ENCODE results near the gene PLIN5.
A peak's percentile ranks its signal among the peaks of the same experiment; 100 is the strongest.

PLIN5 gene

GRCh38 chr19:4581666-4582553, 46.9 kb upstream of the PLIN5 start:
- TF ChIP-seq, protein P1, sequence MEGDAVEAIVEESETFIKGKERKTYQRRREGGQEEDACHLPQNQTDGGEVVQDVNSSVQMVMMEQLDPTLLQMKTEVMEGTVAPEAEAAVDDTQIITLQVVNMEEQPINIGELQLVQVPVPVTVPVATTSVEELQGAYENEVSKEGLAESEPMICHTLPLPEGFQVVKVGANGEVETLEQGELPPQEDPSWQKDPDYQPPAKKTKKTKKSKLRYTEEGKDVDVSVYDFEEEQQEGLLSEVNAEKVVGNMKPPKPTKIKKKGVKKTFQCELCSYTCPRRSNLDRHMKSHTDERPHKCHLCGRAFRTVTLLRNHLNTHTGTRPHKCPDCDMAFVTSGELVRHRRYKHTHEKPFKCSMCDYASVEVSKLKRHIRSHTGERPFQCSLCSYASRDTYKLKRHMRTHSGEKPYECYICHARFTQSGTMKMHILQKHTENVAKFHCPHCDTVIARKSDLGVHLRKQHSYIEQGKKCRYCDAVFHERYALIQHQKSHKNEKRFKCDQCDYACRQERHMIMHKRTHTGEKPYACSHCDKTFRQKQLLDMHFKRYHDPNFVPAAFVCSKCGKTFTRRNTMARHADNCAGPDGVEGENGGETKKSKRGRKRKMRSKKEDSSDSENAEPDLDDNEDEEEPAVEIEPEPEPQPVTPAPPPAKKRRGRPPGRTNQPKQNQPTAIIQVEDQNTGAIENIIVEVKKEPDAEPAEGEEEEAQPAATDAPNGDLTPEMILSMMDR (IDR thresholded peaks at IDR 0.05; ENCODE audit: borderline replicate concordance, extremely low read depth, low read length, poor library complexity, severe bottlenecking), result no peak
- peak; percentile 53 for TF ChIP-seq EZH2 (IDR thresholded peaks at IDR 0.05; ENCODE audit: borderline replicate concordance, low read depth, low read length, severe bottlenecking)
- H3K36me3 ChIP-seq (ENCODE audit: insufficient read depth, low read length), result no peaks in the 10 kb centered on the region
- H3K27ac ChIP-seq (ENCODE audit: low read length), result no peak overlapping the region
- H3K4me1 ChIP-seq (ENCODE audit: insufficient read depth, low read length), result peaks cover 10% of the 10 kb centered on the region
- no peaks in the 10 kb centered on the region for H3K79me2 ChIP-seq (ENCODE audit: insufficient read depth, low read length)
- no peak overlapping the region for H3K9ac ChIP-seq (ENCODE audit: low read depth, low read length)
- peaks cover 4% of the 10 kb centered on the region; the same call in 1 of the 2 replicates for H4K20me1 ChIP-seq (ENCODE audit: insufficient read depth, low read length)
- peak overlapping the region; percentile 60; the same call in 1 of the 2 replicates for H3K4me2 ChIP-seq (ENCODE audit: insufficient read depth, low read length)
- H3K27me3 ChIP-seq (ENCODE audit: insufficient read depth, low read length, poor library complexity), result peaks cover 40% of the 10 kb centered on the region
- peak; percentile 44; the same call in 2 of the 3 replicates for ATAC-seq (ENCODE audit: insufficient read depth, low read depth)
- H3K4me3 ChIP-seq (ENCODE audit: low read depth in 1 of 2, low read length in 2 of 2), result peak overlapping the region in 1 of 2 experiments; percentile 44; a peak in 1 of 4 replicates
- H2AFZ ChIP-seq (ENCODE audit: low read depth, low read length), result no peak overlapping the region
- peak; percentile 58 for DNase-seq
- no peaks in the 10 kb centered on the region for H3K9me3 ChIP-seq (ENCODE audit: insufficient read depth, low read length, severe bottlenecking)

GRCh38 chr19:4580961-4581665, 46.1 kb upstream of the PLIN5 start:
- H3K4me1 ChIP-seq (ENCODE audit: insufficient read depth, low read length), result peaks cover 10% of the 10 kb centered on the region
- no peak overlapping the region for H3K27ac ChIP-seq (ENCODE audit: low read length)
- no peak for DNase-seq
- peak; percentile 29 for TF ChIP-seq EZH2 (IDR thresholded peaks at IDR 0.05; ENCODE audit: borderline replicate concordance, low read depth, low read length, severe bottlenecking)
- TF ChIP-seq, protein P1 (IDR thresholded peaks at IDR 0.05; ENCODE audit: borderline replicate concordance, extremely low read depth, low read length, poor library complexity, severe bottlenecking), result no peak
- peak overlapping the region; percentile 24; the same call in 1 of the 2 replicates for H3K9ac ChIP-seq (ENCODE audit: low read depth, low read length)
- no peaks in the 10 kb centered on the region for H3K36me3 ChIP-seq (ENCODE audit: insufficient read depth, low read length)
- H3K79me2 ChIP-seq (ENCODE audit: insufficient read depth, low read length), result no peaks in the 10 kb centered on the region
- peaks cover 4% of the 10 kb centered on the region; the same call in 1 of the 2 replicates for H4K20me1 ChIP-seq (ENCODE audit: insufficient read depth, low read length)
- no peak overlapping the region for H2AFZ ChIP-seq (ENCODE audit: low read depth, low read length)
- peaks cover 40% of the 10 kb centered on the region for H3K27me3 ChIP-seq (ENCODE audit: insufficient read depth, low read length, poor library complexity)
- ATAC-seq (ENCODE audit: insufficient read depth, low read depth), result peak; percentile 49; the same call in 2 of the 3 replicates
- peak overlapping the region; percentile 60 for H3K4me2 ChIP-seq (ENCODE audit: insufficient read depth, low read length)
- no peaks in the 10 kb centered on the region for H3K9me3 ChIP-seq (ENCODE audit: insufficient read depth, low read length, severe bottlenecking)
- peak overlapping the region in 1 of 2 experiments; percentile 44; a peak in 2 of 4 replicates for H3K4me3 ChIP-seq (ENCODE audit: low read depth in 1 of 2, low read length in 2 of 2)

- ATAC-seq (ENCODE audit: insufficient read depth, low read depth) (no peak), DNase-seq (no peak)
- peaks cover 10% of the 10 kb centered on the region for H3K4me1 ChIP-seq (ENCODE audit: insufficient read depth, low read length)
- no peak overlapping the region for H3K4me3 ChIP-seq (ENCODE audit: low read depth in 1 of 2, low read length in 2 of 2)
- no peak overlapping the region for H3K9ac ChIP-seq (ENCODE audit: low read depth, low read length)
- 0 out of 2 replicates have a peak overlapping the region, but pooled peaks have one; percentile 60 for H3K4me2 ChIP-seq (ENCODE audit: insufficient read depth, low read length)
- H3K27me3 ChIP-seq (ENCODE audit: insufficient read depth, low read length, poor library complexity), result peaks cover 44% of the 10 kb centered on the region
- H3K79me2 ChIP-seq (ENCODE audit: insufficient read depth, low read length), result no peaks in the 10 kb centered on the region
- H3K36me3 ChIP-seq (ENCODE audit: insufficient read depth, low read length), result no peaks in the 10 kb centered on the region
- H2AFZ ChIP-seq (ENCODE audit: low read depth, low read length), result no peak overlapping the region
- no peak overlapping the region for H3K27ac ChIP-seq (ENCODE audit: low read length)
- TF ChIP-seq, protein P1 (IDR thresholded peaks at IDR 0.05; ENCODE audit: borderline replicate concordance, extremely low read depth, low read length, poor library complexity, severe bottlenecking), result no peak
- TF ChIP-seq EZH2 (IDR thresholded peaks at IDR 0.05; ENCODE audit: borderline replicate concordance, low read depth, low read length, severe bottlenecking), result no peak
- peaks cover 4% of the 10 kb centered on the region; the same call in 1 of the 2 replicates for H4K20me1 ChIP-seq (ENCODE audit: insufficient read depth, low read length)
- no peaks in the 10 kb centered on the region for H3K9me3 ChIP-seq (ENCODE audit: insufficient read depth, low read length, severe bottlenecking)
These were observed 45.2 kb upstream of the PLIN5 start for GRCh38 chr19:4580021-4580901.
